ENCODE results near the gene WNT5B.
A peak's percentile ranks its signal among the peaks of the same experiment; 100 is the strongest.

Gene WNT5B

DNA sequence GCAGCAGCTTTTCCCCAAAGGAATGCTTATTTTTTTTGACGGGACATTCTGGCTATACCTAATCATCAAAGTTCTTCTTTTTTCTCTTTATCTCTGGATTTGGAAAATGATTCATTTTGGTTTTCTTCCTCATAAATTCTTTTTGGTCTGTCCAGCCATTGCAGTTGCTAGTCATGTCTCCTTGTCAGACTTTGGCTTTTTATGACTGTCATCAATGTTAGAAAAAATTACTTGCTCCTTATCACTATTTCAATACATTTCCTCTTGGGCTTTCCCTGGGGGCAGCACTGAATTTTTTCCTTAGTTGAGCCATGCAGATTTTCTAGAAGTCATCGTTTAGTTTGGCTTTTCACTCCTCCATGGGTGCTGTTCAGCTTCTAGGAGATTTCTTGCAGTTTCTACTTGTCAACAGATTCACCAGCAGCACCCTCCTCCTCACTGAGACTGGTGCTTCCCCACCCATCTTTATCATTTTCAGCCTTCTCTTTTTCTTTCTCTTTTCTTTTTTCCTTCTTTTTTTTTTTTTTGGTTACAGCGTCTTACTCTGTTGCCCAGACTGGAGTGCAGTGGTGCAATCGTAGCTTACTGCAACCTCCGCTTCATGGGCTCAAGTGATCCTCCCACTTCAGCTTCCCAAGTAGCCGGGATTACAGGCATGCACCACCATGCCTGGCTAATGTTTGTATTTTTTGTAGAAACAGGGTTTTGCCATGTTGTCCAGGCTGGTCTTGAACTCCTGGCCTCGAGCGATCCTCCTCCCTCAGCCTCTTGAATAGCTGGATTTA is 67.0 kb downstream of the WNT5B start:
- DNase-seq (ENCODE audit: low read depth in 2 of 2), result peak in 1 of 2 donors; percentile 20
- no peak overlapping the region for H3K4me3 ChIP-seq (replicated peaks in 1 of 2; ENCODE audit: low read depth in 2 of 2, low read length in 2 of 2)
- TF ChIP-seq, protein P1, sequence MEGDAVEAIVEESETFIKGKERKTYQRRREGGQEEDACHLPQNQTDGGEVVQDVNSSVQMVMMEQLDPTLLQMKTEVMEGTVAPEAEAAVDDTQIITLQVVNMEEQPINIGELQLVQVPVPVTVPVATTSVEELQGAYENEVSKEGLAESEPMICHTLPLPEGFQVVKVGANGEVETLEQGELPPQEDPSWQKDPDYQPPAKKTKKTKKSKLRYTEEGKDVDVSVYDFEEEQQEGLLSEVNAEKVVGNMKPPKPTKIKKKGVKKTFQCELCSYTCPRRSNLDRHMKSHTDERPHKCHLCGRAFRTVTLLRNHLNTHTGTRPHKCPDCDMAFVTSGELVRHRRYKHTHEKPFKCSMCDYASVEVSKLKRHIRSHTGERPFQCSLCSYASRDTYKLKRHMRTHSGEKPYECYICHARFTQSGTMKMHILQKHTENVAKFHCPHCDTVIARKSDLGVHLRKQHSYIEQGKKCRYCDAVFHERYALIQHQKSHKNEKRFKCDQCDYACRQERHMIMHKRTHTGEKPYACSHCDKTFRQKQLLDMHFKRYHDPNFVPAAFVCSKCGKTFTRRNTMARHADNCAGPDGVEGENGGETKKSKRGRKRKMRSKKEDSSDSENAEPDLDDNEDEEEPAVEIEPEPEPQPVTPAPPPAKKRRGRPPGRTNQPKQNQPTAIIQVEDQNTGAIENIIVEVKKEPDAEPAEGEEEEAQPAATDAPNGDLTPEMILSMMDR (IDR thresholded peaks at IDR 0.05; ENCODE audit: low read depth, low read length), result no peak

DNA sequence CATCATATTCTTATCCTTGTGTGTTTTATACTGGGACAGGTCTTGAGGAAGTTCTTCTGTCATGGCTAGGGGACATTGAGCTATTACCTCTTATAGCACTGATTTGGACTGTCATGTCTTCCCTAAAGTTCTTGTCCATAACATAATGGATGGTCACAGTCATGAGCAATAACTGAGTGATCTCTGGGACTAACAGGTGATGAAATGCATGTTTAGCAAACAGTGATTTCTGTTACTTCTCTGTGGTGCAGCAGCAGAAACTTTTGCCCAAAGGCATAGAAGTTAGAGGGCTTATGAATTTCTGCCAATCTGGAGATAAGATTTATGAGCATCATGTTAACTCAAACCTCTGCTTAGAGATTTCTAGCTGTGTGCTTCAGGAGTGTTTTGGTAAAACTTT is 67.8 kb downstream of the WNT5B start:
- no peak for DNase-seq (ENCODE audit: low read depth in 2 of 2)
- TF ChIP-seq, protein P1 (IDR thresholded peaks at IDR 0.05; ENCODE audit: low read depth, low read length), result no peak
- no peak overlapping the region for H3K4me3 ChIP-seq (replicated peaks in 1 of 2; ENCODE audit: low read depth in 2 of 2, low read length in 2 of 2)
